Vagina (tissue), 2 donors: ENCODE data around the gene BLCAP.
"Not testable (repeated sequence)": the region's sequence is repeated elsewhere in the genome, so short reads cannot be mapped to it uniquely, and the experiment has no call there.

ENCODE experiments used
- CTCF ChIP-seq, 3 experiments: fragments of 450-650 bp in 2 of 3; fragments of 200-600 bp in 1 of 3; sonication (generic) in 1 of 3; IDR thresholded peaks; one replicate each; pipeline ENCODE4 v1.5.1; 2017 to 2019; ENCODE audit warnings: antibody characterized with exemption in 3 of 3, mild to moderate bottlenecking in 2 of 3, moderate library complexity in 2 of 3
- POLR2A ChIP-seq, 2 donors: fragments of 450-650 bp; IDR thresholded peaks; one replicate each; pipeline ENCODE4 v1.6.1; 2017; ENCODE audit warnings: antibody characterized with exemption in 2 of 2, mild to moderate bottlenecking in 2 of 2, moderate library complexity in 2 of 2
- POLR2AphosphoS5 ChIP-seq, 2 donors: sonication (generic); formaldehyde crosslinking; IDR thresholded peaks; one replicate each; pipeline ENCODE4 v1.9.0; 2017; ENCODE audit warnings: antibody characterized with exemption in 2 of 2, mild to moderate bottlenecking in 2 of 2, low read depth in 1 of 2; ENCODE audit not compliant: insufficient read depth in 1 of 2

GRCh38 chr20:37486209-37486608, 41.5 kb downstream of the BLCAP start:
- not testable (repeated sequence) for TF ChIP-seq CTCF (IDR thresholded peaks at IDR 0.05); POLR2A (IDR thresholded peaks at IDR 0.05); POLR2AphosphoS5 (IDR thresholded peaks at IDR 0.05; ENCODE audit: insufficient read depth in 1 of 2, low read depth in 1 of 2)
